HG03565 (cell line): ENCODE measurements around the gene NEUROD2.

Experiments
- ATAC-seq: cut with Tn5 transposase; IDR thresholded peaks from one replicate; pipeline ENCODE4 v1.9.1; 2021; ENCODE audit warnings: mild to moderate bottlenecking, moderate library complexity; ENCODE audit not compliant: unreplicated experiment

Gene NEUROD2

DNA sequence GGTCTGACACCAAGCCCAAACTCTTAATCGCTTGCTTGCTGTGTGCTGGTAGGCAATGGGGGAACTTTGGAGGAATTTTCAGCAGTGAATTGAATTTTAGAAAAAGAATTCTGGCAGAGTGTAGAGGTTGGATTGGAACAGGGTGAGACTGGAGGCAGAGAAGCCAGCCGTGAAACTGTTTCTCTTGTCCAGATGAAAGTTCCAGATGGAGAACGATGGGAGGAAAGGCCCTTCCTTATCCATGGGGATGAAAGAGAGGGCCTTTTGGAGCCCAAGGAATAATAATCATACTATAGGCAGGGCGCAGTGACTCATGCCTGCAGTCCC, 26.0 kb downstream of the NEUROD2 start:
- ATAC-seq = no peak

DNA sequence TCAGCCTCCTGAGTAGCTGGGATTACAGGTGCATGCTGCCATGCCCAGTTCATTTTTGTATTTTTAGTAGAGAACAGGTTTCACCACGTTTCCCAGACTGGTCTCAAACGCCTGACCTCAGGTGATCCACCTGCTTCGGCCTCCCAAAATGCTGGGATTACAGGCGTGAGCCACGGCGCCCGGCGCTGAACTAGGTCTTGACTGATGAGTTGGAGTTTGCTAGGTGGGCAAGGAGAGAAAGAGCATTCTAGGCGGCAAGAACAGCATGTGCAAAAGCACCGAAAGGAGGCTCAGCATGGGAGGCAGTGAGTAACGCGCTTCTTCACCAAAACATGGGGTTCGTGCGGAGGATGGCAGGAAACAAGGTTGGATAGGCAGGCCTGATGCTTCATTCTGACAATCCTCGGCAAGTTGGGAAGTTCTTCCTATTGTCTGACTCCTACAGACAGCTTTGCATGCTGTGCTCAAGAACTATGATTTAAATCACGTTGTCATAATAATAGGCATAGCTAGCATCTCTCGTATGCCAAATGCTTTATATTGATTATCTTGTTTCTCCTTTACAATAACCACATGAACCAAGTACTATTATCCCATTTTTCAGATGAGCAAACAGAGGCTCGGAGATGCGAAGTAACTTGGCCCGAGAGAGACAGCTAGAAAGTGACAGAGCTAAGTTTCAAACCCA, 26.5 kb downstream of the NEUROD2 start:
- no peak for ATAC-seq

DNA sequence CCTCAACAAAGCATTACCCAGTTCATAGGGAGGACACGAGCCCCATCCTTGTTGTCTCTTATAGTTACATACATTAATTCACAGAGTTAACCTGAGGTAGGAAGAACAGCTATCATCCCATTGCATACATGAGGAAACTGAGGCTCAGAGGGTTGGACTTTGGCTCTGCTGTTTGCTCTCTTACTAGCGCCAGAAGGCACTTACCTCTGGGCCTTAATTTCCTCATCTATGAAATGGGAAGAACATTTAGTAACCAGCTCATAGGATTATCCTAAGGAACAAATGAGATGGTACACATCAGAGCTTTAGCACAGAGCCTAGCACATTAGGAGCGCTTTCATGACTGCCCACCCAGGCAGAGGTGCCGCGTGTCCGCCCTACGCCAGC, 27.6 kb downstream of the NEUROD2 start:
- ATAC-seq = no peak

DNA sequence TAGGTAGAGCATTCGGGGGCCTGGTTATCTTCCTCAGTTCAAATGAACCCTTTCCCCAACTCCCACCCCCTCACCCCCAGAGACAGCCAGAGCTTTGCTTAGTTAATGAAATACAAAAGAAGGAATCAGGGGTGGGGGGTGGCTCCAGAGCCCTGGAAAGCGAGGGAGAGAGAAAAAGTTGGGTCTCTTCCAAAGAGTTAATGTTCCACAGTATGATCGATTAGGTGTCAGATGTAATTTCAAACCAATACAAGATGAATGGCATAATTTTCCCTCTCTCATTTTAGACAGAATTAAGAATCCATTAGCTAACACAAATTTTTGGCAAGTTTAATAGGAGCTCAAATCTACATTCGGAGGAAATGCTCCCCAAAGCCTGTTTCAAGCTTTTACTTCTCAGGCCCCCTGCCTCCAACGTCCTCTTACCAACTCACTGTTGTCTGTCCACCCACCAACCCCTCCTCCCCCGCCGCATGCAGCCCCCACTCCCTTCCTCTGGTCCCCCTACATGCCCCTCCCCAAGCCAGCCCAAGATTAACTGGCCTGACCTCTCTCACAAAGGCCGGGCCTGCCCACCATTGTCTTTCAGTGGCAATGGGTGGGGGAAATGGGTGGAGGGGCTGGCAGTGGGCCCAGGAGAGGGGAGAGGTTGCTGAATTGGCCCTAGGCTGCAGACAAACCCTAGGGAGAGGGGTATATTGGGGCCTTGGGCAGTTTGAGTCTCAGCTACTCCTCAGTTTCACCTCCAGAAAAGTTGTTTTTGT, 28.2 kb downstream of the NEUROD2 start:
- ATAC-seq = no peak

DNA sequence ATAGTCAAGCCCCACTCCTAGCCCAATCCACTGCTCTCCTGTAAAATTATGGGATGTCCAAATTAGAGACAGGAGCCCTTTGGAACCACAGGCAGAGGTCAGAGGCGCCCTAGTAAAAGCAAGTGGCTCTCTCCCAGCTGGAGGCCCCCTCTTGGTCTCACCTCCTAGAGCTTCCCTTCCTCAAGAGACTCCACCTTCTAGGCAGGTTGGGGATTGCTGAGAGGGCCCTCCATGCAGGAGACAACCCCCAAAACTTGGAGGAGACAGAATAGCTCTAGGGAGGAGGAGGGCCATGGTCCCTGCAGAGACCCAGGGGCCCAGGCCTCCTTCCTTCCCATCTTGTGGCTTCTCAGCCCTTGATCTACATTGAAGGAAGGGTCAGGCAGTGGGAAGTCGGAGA, 29.4 kb downstream of the NEUROD2 start:
- ATAC-seq = no peak

DNA sequence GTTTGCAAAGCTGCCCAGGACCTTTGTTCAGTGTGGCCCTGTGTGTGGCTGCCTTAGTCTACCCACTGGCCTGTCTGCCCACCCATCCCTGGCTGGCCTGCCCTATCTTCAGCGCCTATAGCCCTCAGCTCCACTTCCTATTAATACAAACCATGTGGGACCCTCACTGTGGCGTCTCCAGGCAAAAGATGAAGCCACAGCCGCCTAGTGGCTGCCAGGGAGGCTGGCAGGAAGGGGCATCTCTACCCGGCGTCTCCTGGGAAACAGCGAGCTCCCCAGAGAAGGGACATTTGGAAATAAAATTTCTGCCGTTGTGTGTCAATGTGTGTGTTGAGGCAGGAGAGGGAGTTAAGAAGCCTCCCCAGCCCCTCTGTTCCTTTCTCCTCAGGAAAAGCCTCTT, 31.5 kb downstream of the NEUROD2 start:
- ATAC-seq = no peak

DNA sequence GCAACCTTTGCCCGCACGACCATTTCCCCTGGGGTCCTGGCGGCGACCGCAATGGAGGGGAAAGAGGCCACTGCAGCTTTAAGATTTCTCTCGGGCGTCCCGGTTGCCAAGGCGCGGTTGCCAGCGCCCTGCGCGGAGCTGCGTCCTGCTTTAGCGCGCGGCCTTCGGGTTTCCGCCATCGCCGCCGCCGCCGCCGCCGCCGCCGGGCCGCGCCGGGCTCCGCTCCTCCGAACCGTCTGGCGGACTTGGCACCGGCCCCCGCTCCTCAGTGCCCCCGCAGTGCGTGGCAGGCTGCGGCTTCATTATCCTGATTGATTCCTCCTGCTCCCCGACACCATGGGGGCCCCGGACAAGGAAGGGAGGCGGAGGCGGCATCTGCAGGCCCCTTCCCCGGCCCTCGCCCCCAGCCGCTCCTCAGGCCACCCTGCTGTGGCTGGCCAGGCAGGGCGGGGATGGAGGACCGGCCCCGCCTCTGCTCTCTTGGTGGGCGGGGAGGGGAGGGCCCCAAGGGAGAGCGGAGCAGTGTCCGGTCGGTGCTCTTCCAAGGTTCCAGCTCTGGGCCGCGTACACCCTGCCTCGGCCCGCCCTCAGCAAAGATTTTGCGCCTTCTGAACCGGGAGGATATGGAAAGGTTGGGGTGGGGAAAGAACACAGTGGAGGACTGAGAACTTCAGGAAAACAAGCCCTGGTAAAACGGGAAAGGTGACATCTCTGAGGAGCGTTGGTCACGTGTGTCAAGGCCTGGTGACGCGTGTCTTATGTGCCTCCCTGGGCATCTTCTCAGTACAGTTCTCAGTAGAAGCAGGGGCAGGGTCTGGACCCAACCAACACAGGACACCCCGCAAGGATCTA, 34.0 kb downstream of the NEUROD2 start:
- ATAC-seq = no peak

DNA sequence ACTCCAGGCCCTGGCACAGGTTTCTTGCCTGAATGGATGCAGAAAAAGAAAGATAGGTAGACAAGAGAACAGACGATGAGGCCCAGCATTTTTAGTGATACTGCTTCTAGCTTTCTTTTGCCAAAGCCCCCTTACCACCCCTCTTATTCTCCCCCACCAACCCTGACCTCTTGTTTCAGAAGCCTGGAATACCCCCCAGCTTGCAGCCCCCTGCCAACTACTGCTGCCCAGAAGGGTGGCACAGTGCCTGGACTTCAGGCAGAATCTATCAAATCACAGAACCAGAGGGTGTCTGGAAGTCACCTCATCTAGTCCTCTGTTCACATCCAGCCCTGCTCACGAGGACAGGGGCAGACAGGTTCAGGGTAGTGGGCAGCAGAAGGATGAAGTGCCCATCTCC, 35.6 kb downstream of the NEUROD2 start:
- no peak for ATAC-seq

DNA sequence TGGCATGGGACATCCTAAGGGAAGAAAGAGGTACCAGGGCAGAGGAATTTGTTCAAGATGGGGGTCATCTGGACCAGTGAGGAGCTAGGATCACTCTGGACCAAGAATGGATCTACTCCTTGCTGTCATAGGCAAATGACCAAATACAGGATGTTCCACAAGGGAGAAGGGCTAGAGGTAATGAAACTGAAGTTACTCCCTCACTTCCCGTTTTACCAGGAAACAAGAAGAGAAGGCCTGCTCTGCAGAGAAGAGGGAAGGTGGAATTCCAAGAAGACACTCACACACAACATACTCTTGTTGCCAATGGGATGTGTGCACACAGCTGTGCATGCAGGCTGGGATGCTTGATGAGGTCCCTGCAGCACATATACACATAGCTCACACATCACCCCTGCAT, 38.6 kb downstream of the NEUROD2 start:
- ATAC-seq = no peak

DNA sequence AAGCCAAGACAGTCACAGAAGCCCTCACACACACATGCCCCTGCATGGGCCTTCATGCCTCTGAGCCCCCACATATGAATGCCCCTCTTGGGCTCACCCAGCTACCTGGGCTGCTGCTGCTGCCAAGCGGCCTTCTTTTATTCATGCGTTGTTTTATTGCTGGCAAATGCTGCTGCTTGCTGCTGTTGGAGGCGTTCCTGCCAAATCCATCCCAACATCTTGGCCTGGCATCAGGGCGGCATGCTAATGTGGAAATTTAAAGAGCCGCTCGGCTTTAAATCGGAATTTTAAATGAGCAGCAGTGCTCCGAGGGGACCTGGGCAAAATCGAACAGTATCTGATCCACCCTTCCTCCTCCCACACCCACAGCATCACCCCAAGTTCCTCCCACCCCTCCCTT, 39.0 kb downstream of the NEUROD2 start:
- no peak for ATAC-seq

DNA sequence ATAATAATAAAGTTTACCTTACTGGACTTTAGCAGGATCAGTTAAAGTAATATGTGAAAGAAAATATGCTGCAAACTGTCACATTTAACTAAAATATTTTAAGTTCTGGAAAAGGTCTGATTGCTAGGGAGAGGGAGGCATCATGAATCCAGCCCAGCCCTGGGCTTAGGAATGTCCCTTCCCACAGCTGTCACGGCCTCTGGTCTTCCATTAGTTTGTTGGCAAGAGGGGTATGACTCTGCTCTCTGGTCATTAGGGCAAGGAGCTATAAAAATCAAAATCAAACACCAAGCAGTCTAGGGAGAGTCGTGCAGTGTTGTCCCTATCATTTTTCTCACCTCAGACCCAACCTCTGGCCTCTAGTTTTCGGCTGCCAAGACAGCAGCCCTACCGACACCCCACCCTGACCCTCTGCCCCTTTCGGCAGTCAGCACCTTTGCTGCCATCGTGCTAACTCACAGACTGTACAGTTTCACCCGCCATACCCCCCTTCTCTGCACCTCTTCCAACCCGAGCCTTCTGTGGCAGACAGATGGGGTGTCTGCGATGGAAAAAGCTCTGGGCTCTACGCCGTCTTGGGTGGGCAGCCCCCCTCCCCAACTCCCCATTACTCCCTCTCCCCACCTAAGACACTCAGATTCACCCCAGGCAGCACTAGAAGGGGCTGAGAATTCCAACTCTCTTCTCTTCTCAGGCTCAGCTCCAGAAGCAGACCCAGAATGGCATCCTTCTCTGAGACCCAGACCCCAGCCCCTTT, 41.4 kb downstream of the NEUROD2 start:
- ATAC-seq = no peak

DNA sequence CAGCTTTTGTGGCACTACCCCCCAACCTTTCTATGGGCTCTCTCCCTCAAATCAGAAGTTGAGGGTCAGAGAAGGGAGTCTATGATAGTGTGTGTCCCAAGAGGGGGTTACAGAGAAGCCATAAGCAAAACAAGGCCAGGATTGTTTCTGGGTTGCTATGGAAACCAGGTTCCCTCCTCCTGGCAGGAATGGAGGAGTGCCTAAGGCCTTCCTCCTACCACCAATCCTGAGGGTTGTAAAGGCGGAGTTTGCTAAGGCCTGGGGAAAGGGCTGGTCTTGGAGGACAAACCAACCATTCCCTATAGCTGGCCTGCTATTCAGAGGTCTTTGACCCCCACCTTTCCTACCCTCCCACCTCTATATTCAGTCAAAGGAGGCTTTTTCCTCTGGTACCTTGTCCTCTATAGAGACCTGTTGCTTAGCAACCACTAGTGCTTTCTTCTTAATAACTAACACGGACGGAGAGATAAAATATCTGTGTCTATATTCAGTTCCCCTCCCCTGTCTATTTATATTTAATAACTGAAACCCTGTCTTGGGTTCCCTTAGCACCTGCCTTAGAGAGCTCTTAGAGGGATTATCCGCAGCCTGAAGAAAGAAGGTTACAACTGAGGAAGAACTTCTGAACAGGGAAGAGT, 43.4 kb downstream of the NEUROD2 start:
- no peak for ATAC-seq

DNA sequence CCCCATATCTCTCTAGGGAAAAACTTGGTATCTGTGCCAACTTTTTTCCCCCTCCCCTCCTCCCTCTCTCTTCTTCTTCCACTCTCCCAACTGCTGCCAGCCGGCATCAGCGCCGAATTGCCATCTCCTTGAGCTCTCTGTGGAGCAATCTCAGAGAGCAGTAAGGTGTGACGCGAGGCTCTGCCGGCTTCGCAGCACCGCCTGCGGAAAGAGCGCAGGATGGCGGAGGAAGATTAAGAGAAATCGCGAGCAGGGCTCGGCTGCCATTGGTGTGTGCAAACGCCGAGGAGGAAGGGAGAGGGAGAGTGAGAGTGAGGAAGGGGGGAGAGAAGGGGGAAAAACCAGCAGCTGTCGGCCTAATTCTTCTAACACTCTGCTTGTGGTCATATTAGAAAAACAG, 44.2 kb downstream of the NEUROD2 start:
- ATAC-seq = no peak

DNA sequence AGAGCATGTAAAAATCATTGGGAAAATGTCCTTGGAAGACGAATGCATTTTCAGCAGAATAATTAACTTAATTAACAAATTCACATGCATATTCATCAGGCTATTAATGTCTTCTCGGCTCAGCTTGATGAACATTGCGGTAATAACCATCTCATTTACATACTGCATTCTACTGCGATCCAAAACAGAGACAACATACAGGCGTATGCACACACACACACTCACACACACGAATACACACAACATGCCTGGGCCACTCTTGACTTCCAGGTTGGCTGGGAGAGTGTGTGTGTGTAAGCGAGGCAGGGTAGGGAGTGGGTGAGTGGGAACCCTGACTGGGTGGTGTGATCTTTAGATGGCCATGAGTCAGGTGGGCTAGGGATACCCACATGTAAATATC, 44.7 kb downstream of the NEUROD2 start:
- ATAC-seq = no peak

DNA sequence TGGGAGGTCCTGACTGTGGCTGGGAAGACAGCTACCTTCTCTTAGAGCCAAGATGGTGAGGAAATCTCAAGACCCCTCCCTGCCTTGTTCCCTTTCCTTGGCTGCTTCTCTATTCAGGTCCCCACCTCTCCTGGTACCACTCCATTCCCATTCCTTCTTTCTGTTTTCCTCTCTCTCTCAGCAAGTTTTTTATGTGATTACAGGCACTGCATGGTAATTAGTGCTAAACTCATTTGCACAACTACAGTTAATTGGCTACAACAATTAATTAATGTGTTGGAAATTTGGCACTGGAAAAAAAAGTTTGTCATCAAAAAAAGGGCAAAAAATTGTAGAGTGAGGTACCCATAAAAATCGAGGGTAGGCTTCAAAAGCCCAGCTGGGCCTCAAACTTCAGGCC, 45.3 kb downstream of the NEUROD2 start:
- no peak for ATAC-seq

DNA sequence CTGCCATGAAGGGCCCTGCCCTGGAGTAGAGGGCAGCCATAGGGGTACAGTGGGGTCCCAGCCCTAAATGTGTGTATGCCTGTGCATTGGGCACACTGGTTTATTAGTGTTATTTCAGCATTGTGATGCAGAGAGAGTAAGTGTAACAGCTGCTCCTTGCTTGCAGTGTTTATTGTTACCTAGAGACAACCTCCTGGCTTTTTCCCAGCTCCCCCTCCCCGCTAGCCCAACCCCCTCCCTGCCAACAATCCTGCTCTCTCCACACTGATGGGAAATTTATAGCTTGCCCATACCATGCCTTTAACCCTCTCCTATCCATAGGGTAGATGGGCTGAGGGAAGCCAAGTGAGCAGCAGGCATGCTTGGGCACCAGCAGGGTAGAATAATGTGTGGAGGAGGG, 51.3 kb downstream of the NEUROD2 start:
- ATAC-seq = no peak

DNA sequence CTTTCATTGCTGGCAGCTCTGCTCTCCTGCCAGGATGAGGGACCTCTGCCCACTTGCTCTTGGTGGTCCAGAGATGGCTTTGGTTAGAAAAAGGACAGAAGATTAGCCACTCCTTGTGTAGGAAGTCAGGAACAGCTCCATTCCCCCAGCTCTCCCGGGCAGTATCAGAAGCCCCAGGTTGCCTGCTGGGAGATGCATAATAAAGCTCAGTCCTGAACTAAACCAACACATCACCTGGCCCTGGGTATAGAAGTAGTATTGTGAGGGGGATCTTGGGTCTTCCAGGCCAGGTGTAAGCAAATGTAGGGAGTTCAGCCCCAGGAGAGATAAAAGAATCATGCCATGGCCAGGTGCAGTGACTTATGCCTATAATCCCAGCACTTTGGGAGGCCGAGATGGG, 52.4 kb downstream of the NEUROD2 start:
- no peak for ATAC-seq
